ENCODE measurements around the gene SYNE1. TPM values are rescaled to one million over a fixed set of nuclear protein-coding genes. Genes with fewer than 3 reads are reported as not detected.

SYNE1 gene
- total RNA-seq, 1 experiment from 2014 or later: 3.0 TPM

GRCh38 chr6:152232501-152233151, 404.5 kb downstream of the SYNE1 start:
- Histone ChIP-seq H3K14ac (ENCODE audit: insufficient read depth, low read length) (no peak overlapping the region), H2AFZ (ENCODE audit: low read length) (no peak overlapping the region), H3K9me3 (ENCODE audit: control insufficient read depth, low read depth, low read length) (no peaks in the 10 kb centered on the region), H3K79me1 (ENCODE audit: insufficient read depth, low read depth, low read length, poor library complexity, severe bottlenecking) (no peaks in the 10 kb centered on the region), H4K5ac (ENCODE audit: insufficient read length, low read depth, low read length) (no peak overlapping the region), H3T11ph (ENCODE audit: low read length) (no peak overlapping the region), H3K9ac (ENCODE audit: extremely low read depth, insufficient read length, low read length) (no peak overlapping the region), H3K79me2 (ENCODE audit: insufficient read depth, low read length) (no peaks in the 10 kb centered on the region), H3K27me3 (ENCODE audit: insufficient read depth, low read length) (no peaks in the 10 kb centered on the region; the same call in 1 of the 2 replicates), H3K27ac (ENCODE audit: insufficient read length, low read depth, low read length) (no peak overlapping the region), H3K18ac (ENCODE audit: insufficient read length, low read depth, low read length) (no peak overlapping the region), H3K23me2 (ENCODE audit: insufficient read length, low read depth, low read length, poor library complexity, severe bottlenecking) (no peaks in the 10 kb centered on the region), H3K4me1 (ENCODE audit: insufficient read depth, low read length) (no peaks in the 10 kb centered on the region), H2BK5ac (ENCODE audit: insufficient read length, low read length) (no peak overlapping the region), H2AK5ac (ENCODE audit: insufficient read length, low read length) (no peak overlapping the region), H2BK12ac (ENCODE audit: insufficient read length, low read depth, low read length) (no peak overlapping the region), H4K91ac (ENCODE audit: insufficient read length, low read depth, low read length) (no peak overlapping the region), H4K8ac (replicated peaks; ENCODE audit: insufficient read length, low read depth, low read length) (no peak overlapping the region), H2BK20ac (ENCODE audit: low read depth, low read length, poor library complexity, severe bottlenecking) (no peak overlapping the region), H3K4me2 (ENCODE audit: insufficient read depth, insufficient read length, low read length) (no peak overlapping the region), H4K20me1 (ENCODE audit: control insufficient read depth, insufficient read depth, insufficient read length) (no peaks in the 10 kb centered on the region), H2BK15ac (ENCODE audit: low read depth, low read length) (no peak overlapping the region), H3K4ac (ENCODE audit: low read depth, low read length) (no peak overlapping the region), H3K23ac (ENCODE audit: insufficient read length, low read depth, low read length) (no peak overlapping the region), H3K56ac (ENCODE audit: insufficient read length, low read depth, low read length) (no peak overlapping the region), H2BK120ac (ENCODE audit: low read depth, low read length, poor library complexity, severe bottlenecking) (no peak overlapping the region)
- DNase-seq: no peak
- no peak overlapping the region for H3K27ac Mint-ChIP-seq
- no CpG with 5 or more reads among the region's 5 CpGs for WGBS (ENCODE audit: extremely low coverage, insufficient read length, low lambda C conversion rate)
- no peak overlapping the region for H3K4me3 Mint-ChIP-seq
- H3K4me1 Mint-ChIP-seq: no peaks in the 10 kb centered on the region
- H3K27me3 Mint-ChIP-seq (ENCODE audit: low read depth): no peaks in the 10 kb centered on the region
- H3K36me3 Mint-ChIP-seq (ENCODE audit: insufficient read depth in 1 of 3, low read depth in 3 of 3): no peaks in the 10 kb centered on the region
- no peak for TF ChIP-seq CTCF (conservative IDR thresholded peaks at IDR 0.05)
- no peaks in the 10 kb centered on the region for H3K9me3 Mint-ChIP-seq
